Measurements from ENCODE around the gene KCNIP3.

DNA sequence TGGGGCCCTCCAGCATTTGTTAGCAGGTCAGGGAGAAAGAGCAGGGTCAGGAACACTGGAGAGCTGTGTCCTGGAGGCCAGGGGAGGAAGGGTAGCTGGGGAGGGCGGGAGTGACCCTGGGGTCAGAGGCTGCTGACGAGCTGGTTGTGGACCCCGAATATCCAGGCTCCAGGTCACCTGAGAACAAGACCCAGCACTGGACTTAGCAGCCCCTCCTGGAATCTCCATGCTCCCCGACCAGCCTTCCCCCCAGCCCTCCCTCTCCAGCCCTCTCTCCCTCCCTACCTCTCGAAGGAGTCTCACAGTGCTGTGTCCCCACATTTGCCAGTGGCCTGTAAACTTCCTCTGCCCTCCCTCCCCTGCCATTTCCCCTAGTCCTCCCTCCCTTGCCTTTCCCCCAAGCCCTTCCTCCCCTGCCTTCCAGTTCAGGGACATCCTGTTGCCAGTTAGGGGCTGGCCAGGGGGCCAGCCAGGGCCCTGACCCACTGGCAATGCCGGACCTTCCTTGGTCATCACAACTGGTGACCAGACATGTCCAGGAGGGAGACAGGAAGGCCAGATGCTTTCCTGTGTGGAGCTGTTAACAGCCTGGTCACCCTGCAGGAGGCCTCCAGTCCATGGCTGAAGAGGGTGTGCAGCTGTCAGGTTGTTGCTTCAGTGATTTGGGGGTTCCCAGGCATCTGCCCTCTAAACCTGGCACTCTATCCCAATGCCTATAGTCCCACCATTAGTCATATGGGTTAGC lies 55.3 kb downstream of the KCNIP3 start:
- TF ChIP-seq, protein P1, sequence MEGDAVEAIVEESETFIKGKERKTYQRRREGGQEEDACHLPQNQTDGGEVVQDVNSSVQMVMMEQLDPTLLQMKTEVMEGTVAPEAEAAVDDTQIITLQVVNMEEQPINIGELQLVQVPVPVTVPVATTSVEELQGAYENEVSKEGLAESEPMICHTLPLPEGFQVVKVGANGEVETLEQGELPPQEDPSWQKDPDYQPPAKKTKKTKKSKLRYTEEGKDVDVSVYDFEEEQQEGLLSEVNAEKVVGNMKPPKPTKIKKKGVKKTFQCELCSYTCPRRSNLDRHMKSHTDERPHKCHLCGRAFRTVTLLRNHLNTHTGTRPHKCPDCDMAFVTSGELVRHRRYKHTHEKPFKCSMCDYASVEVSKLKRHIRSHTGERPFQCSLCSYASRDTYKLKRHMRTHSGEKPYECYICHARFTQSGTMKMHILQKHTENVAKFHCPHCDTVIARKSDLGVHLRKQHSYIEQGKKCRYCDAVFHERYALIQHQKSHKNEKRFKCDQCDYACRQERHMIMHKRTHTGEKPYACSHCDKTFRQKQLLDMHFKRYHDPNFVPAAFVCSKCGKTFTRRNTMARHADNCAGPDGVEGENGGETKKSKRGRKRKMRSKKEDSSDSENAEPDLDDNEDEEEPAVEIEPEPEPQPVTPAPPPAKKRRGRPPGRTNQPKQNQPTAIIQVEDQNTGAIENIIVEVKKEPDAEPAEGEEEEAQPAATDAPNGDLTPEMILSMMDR (conservative IDR thresholded peaks at IDR 0.05) = no peak
- no peak for TF ChIP-seq EZH2 (IDR thresholded peaks at IDR 0.05; ENCODE audit: low read depth)
